Measurements from ENCODE around the gene PTGER1. TPM values are rescaled to one million over a fixed set of nuclear protein-coding genes. Genes with fewer than 3 reads are reported as not detected.
A peak's percentile ranks its signal among the peaks of the same experiment; 100 is the strongest.

The PTGER1 gene
- total and polyA plus RNA-seq, 9 of the 15 experiments (the other 6 are each of a cell fraction or from before 2014, with no cell fraction given), result 0.06 to 0.36 (median 0.31) TPM; not detected in 5

- no peak for TF ChIP-seq ZNF407 (IDR thresholded peaks at IDR 0.05; ENCODE audit: low read depth)
- TF ChIP-seq SRSF7 (optimal IDR thresholded peaks at IDR 0.05; ENCODE audit: low read depth, low read length), result no peak
- TF ChIP-seq RERE (CRISPR knock-in tag; IDR thresholded peaks at IDR 0.05; ENCODE audit: borderline replicate concordance), result 0 out of 2 replicates have a peak, but pooled peaks have one; percentile 27
- no peak for TF ChIP-seq PTTG1 (tag; IDR thresholded peaks at IDR 0.05; ENCODE audit: low read depth)
- TF ChIP-seq ZMIZ1 (IDR thresholded peaks at IDR 0.05; ENCODE audit: low read depth in 2 of 2, low read length in 2 of 2), result peak in 1 of 2 experiments; percentile 79; a peak in 2 of 4 replicates
- no peak for TF ChIP-seq ZFP30 (CRISPR knock-in tag; IDR thresholded peaks at IDR 0.05; ENCODE audit: borderline replicate concordance)
- peak; percentile 69 for TF ChIP-seq CXXC5 (CRISPR knock-in tag; IDR thresholded peaks at IDR 0.05)
These were observed 42.8 kb upstream of the PTGER1 start, which contains the start of gene DNAJB1 (continued) for GRCh38 chr19:14517840-14518505.
